Measurements from ENCODE around the gene SUSD3. TPM values are rescaled to one million over a fixed set of nuclear protein-coding genes. Genes with fewer than 3 reads are reported as not detected.

The SUSD3 gene
- 0.54 TPM in 1 of 2 replicates, not detected in the other for total RNA-seq

GRCh38 chr9:93058355-93059010 is at the start of gene SUSD3:
Gene SUSD3, plus strand, starts transcription at chr9:93058701. Its CDS starts 42 bp downstream, at chr9:93058743.

GRCh38 chr9:93096131-93096802 is 37.8 kb downstream of the SUSD3 start, which contains the start of gene CARD19:
Gene CARD19, plus strand, starts transcription at chr9:93096217. Its CDS starts 129 bp downstream, at chr9:93096346.

GRCh38 chr9:93134015-93134739 is 75.7 kb downstream of the SUSD3 start, which contains the start of gene NINJ1:
Gene NINJ1, minus strand, starts transcription at chr9:93134251. Its CDS starts 34 bp downstream, at chr9:93134217.

Other genes with a start within 250 kb of the SUSD3 start
- gene ZNF484, start 180.7 kb upstream of the SUSD3 start, total RNA-seq, result 14.0 and 14.1 TPM in 2 replicates
- 2.0 and 2.7 TPM in 2 replicates for gene FGD3, start 111.2 kb upstream of the SUSD3 start, total RNA-seq
- 21.6 and 32.0 TPM in 2 replicates for gene CARD19, start 37.5 kb downstream of the SUSD3 start, total RNA-seq
- gene NINJ1, start 75.5 kb downstream of the SUSD3 start, total RNA-seq, result 2.7 and 4.2 TPM in 2 replicates
- not detected in 2 replicates for gene WNK2, start 125.4 kb downstream of the SUSD3 start, total RNA-seq

Data from placental epithelial cell (primary cell).